SH-SY5Y (cell line): Measurements from ENCODE around the gene KLHDC9.

Source experiments
- GATA2 ChIP-seq: IDR thresholded peaks from 2 replicates; pipeline ENCODE4 v1.6.1; 2011; ENCODE audit warnings: mild to moderate bottlenecking, low read depth, low read length
- GATA3 ChIP-seq: IDR thresholded peaks from 2 replicates; pipeline ENCODE4 v1.6.1; 2011; ENCODE audit warnings: low read depth, mild to moderate bottlenecking, low read length, moderate library complexity

DNA sequence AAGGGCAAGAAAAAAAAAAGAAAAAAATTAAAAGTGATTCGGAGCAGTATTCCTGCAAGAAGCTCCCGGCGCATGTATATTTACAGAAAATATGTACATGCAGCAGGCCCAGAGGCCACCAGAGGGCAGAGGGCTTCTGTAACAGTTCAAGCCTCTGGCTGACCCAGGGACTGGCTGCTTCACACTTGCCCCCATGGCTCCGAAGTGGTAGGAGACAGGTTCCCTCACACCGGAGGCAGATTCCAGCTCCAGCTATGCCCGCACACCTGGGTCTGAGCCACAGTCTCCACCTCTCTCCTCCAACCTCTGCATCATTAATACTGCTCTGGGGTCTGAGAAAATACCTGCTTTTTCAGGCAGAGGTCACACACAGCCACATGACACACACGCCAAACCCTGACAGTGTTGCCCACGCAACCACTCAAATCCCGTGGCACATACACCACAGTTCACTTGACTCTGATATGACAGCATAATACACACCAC is 26.2 kb upstream of the KLHDC9 start:
- TF ChIP-seq GATA2 (no peak), GATA3 (no peak)
